ENCODE results near the gene WDR53.
A peak's percentile ranks its signal among the peaks of the same experiment; 100 is the strongest.
"Not testable (repeated sequence)": the region's sequence is repeated elsewhere in the genome, so short reads cannot be mapped to it uniquely, and the experiment has no call there.

The WDR53 gene

GRCh38 chr3:196531418-196531817 is 36.9 kb downstream of the WDR53 start:
- in situ Hi-C loops (cut with MboI; ENCODE audit: low pct_unique_long_range_greater_than_20kb, low sequenced_read_pairs, unreplicated experiment): no loop called here
- DNase-seq (ENCODE audit: low spot score): no peak
- no peak for TF ChIP-seq CTCF (IDR thresholded peaks at IDR 0.05; ENCODE audit: extremely low read depth, insufficient read depth, missing control alignments)

GRCh38 chr3:196528639-196529233 is 39.6 kb downstream of the WDR53 start:
- peak; percentile 92 for DNase-seq (ENCODE audit: low spot score)
- in situ Hi-C loops (cut with MboI; ENCODE audit: low pct_unique_long_range_greater_than_20kb, low sequenced_read_pairs, unreplicated experiment): no loop called here
- peak; percentile 72 for TF ChIP-seq CTCF (IDR thresholded peaks at IDR 0.05; ENCODE audit: extremely low read depth, insufficient read depth, missing control alignments)

- in situ Hi-C loops (cut with MboI; ENCODE audit: low pct_unique_long_range_greater_than_20kb, low sequenced_read_pairs, unreplicated experiment): no loop called here
- TF ChIP-seq CTCF (IDR thresholded peaks at IDR 0.05; ENCODE audit: extremely low read depth, insufficient read depth, missing control alignments): no peak
- no peak for DNase-seq (ENCODE audit: low spot score)
Observed at GRCh38 chr3:196525141-196525540, 43.2 kb downstream of the WDR53 start.

GRCh38 chr3:196524527-196524926 is 43.8 kb downstream of the WDR53 start:
- in situ Hi-C loops (cut with MboI; ENCODE audit: low pct_unique_long_range_greater_than_20kb, low sequenced_read_pairs, unreplicated experiment): no loop called here
- TF ChIP-seq CTCF (IDR thresholded peaks at IDR 0.05; ENCODE audit: extremely low read depth, insufficient read depth, missing control alignments): peak; percentile 25
- no peak for DNase-seq (ENCODE audit: low spot score)

GRCh38 chr3:196523841-196524240 is 44.5 kb downstream of the WDR53 start:
- in situ Hi-C loops (cut with MboI; ENCODE audit: low pct_unique_long_range_greater_than_20kb, low sequenced_read_pairs, unreplicated experiment): no loop called here
- no peak for DNase-seq (ENCODE audit: low spot score)
- no peak for TF ChIP-seq CTCF (IDR thresholded peaks at IDR 0.05; ENCODE audit: extremely low read depth, insufficient read depth, missing control alignments)

GRCh38 chr3:196521291-196521690 is 47.1 kb downstream of the WDR53 start:
- DNase-seq (ENCODE audit: low spot score); in situ Hi-C loops (cut with MboI; ENCODE audit: low pct_unique_long_range_greater_than_20kb, low sequenced_read_pairs, unreplicated experiment): not testable (repeated sequence)

GRCh38 chr3:196519718-196520082 is 48.7 kb downstream of the WDR53 start:
- DNase-seq (ENCODE audit: low spot score): no peak
- TF ChIP-seq CTCF (IDR thresholded peaks at IDR 0.05; ENCODE audit: extremely low read depth, insufficient read depth, missing control alignments): no peak
- in situ Hi-C loops (cut with MboI; ENCODE audit: low pct_unique_long_range_greater_than_20kb, low sequenced_read_pairs, unreplicated experiment): no loop called here
